PC-9 (cell line): ENCODE measurements around the gene TMEM163.

Experiments used
- EZH2 ChIP-seq: fragments of 200-600 bp; sonication (generic); IDR thresholded peaks from 2 replicates; pipeline ENCODE4 v1.8.0; 2017; ENCODE audit warnings: antibody characterized with exemption, low read depth
- TF ChIP-seq, protein P1 (sequence below): fragments of 200-600 bp; sonication (generic); conservative IDR thresholded peaks from 2 replicates; pipeline ENCODE4 v1.6.1; 2017; ENCODE audit warnings: mixed run types, antibody characterized with exemption, mild to moderate bottlenecking, moderate library complexity

- TF ChIP-seq, protein P1, sequence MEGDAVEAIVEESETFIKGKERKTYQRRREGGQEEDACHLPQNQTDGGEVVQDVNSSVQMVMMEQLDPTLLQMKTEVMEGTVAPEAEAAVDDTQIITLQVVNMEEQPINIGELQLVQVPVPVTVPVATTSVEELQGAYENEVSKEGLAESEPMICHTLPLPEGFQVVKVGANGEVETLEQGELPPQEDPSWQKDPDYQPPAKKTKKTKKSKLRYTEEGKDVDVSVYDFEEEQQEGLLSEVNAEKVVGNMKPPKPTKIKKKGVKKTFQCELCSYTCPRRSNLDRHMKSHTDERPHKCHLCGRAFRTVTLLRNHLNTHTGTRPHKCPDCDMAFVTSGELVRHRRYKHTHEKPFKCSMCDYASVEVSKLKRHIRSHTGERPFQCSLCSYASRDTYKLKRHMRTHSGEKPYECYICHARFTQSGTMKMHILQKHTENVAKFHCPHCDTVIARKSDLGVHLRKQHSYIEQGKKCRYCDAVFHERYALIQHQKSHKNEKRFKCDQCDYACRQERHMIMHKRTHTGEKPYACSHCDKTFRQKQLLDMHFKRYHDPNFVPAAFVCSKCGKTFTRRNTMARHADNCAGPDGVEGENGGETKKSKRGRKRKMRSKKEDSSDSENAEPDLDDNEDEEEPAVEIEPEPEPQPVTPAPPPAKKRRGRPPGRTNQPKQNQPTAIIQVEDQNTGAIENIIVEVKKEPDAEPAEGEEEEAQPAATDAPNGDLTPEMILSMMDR: no peak
- TF ChIP-seq EZH2: no peak
Observed at GRCh38 chr2:134728163-134728562, 9.4 kb upstream of the TMEM163 start.
